SK-N-MC (cell line): ENCODE measurements around the gene SERPINA4.

Source experiments
- DNase-seq: peaks from one replicate; pipeline ENCODE4 v3.0.0-alpha.2; 2011; ENCODE audit warnings: low read depth, low spot score
- H3K27ac ChIP-seq: fragments of 200-600 bp; sonication (generic); 2 replicates; pipeline ENCODE4 v1.5.1; 2016; ENCODE audit warnings: mixed run types
- H3K36me3 ChIP-seq: fragments of 200-600 bp; sonication (generic); 2 replicates; pipeline ENCODE4 v1.6.1; 2017; ENCODE audit warnings: antibody characterized with exemption, low read length, mixed read lengths; ENCODE audit not compliant: insufficient read depth
- H3K4me3 ChIP-seq: fragments of 200-600 bp; sonication (generic); 2 replicates; pipeline ENCODE4 v1.5.1; 2016
- H3K9ac ChIP-seq: fragments of 200-600 bp; sonication (generic); 2 replicates; pipeline ENCODE4 v1.8.0; 2017; ENCODE audit warnings: mixed run types, mixed read lengths; ENCODE audit not compliant: insufficient read length
- H3K9me3 ChIP-seq: fragments of 200-600 bp; sonication (generic); 2 replicates; pipeline ENCODE4 v1.6.1; 2017; ENCODE audit warnings: low read depth, mild to moderate bottlenecking, antibody characterized with exemption, low read length, moderate library complexity, mixed read lengths
- EZH2 ChIP-seq: fragments of 200-600 bp; sonication (generic); IDR thresholded peaks from one replicate; pipeline ENCODE4 v1.6.1; 2017; ENCODE audit warnings: antibody characterized with exemption
- FOXP2 ChIP-seq: optimal IDR thresholded peaks from 2 replicates; pipeline ENCODE3; 2011; ENCODE audit warnings: mild to moderate bottlenecking, moderate library complexity; ENCODE audit not compliant: insufficient read depth; ENCODE audit errors: extremely low read length, control extremely low read depth
- POLR2AphosphoS5 ChIP-seq: IDR thresholded peaks from 2 replicates; pipeline ENCODE4 v1.6.1; 2012; ENCODE audit warnings: mild to moderate bottlenecking, low read depth, low read length, borderline replicate concordance

SERPINA4 gene

DNA sequence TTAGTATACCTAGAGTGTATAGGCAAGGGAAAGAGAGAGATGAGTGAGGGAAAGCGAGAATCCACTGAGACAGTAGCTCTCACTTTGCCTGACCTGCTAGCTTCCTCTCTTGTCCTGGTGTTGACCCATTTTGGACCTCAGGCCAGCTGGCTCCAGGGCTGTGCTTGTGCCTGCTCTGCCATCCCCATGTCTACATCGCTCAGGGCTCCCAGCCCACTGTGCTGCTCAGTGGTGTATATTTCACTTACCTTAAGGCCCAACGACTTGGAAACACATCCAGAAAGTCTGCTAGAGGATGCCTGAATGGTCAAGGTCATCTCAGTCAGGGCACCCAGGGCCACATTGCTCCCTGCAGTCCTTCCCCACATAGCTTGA is 964 bp upstream of the SERPINA4 start:
- no peaks in the 10 kb centered on the region for H3K9me3 ChIP-seq
- TF ChIP-seq FOXP2 (no peak), POLR2AphosphoS5 (no peak)
- H3K27ac ChIP-seq: no peak overlapping the region
- DNase-seq: no peak
- no peak overlapping the region for H3K4me3 ChIP-seq
- no peaks in the 10 kb centered on the region for H3K36me3 ChIP-seq
- no peak overlapping the region for H3K9ac ChIP-seq

DNA sequence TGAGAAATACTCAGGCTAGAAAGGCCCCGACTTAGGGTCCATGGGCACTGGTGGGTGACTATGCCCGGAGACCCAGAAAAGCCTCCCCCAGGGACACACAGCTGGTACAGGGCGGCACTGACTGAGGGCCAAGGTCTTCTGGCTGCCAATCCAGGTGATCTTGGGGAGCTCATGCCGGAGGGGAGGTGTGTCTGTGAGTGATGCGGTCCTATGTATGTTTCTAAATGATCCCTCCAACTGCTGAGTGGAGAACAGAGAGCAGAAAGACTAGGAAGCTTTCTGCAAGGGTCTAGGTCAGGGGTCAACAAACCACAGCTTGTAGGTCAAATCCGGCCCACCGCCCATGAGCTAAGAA is 391 bp downstream of the SERPINA4 start:
- Histone ChIP-seq H3K27ac (no peak overlapping the region), H3K9ac (no peak overlapping the region)
- TF ChIP-seq POLR2AphosphoS5 (no peak), EZH2 (no peak), FOXP2 (no peak)

DNA sequence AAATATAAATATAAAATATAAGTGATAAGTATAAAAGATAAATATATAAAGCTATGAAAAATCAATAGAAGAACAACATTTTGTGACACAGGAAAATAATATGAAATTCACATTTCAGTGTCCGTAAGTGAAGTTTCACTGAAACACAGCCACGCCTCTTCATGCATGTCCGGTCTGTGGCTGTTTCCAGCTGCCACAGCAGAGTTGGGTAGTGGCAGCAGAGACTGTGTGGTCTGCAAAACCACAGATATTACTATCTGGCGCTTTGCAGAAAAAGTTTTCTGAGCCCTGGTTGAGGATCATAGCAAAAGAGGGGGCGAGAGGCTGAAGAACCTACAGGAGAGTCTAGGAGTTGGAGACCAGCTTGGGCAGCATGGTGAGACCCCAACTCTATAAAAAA is 780 bp downstream of the SERPINA4 start:
- no peak overlapping the region for H3K4me3 ChIP-seq
- TF ChIP-seq EZH2 (no peak), POLR2AphosphoS5 (no peak), FOXP2 (no peak)
- no peaks in the 10 kb centered on the region for H3K36me3 ChIP-seq
- H3K9ac ChIP-seq: no peak overlapping the region
- no peaks in the 10 kb centered on the region for H3K9me3 ChIP-seq
- no peak overlapping the region for H3K27ac ChIP-seq
- DNase-seq: no peak

More for the DNA sequence above, 391 bp downstream of the SERPINA4 start:
- H3K9me3 ChIP-seq: no peaks in the 10 kb centered on the region
- no peak overlapping the region for H3K4me3 ChIP-seq
- DNase-seq: no peak
- H3K36me3 ChIP-seq: no peaks in the 10 kb centered on the region

DNA sequence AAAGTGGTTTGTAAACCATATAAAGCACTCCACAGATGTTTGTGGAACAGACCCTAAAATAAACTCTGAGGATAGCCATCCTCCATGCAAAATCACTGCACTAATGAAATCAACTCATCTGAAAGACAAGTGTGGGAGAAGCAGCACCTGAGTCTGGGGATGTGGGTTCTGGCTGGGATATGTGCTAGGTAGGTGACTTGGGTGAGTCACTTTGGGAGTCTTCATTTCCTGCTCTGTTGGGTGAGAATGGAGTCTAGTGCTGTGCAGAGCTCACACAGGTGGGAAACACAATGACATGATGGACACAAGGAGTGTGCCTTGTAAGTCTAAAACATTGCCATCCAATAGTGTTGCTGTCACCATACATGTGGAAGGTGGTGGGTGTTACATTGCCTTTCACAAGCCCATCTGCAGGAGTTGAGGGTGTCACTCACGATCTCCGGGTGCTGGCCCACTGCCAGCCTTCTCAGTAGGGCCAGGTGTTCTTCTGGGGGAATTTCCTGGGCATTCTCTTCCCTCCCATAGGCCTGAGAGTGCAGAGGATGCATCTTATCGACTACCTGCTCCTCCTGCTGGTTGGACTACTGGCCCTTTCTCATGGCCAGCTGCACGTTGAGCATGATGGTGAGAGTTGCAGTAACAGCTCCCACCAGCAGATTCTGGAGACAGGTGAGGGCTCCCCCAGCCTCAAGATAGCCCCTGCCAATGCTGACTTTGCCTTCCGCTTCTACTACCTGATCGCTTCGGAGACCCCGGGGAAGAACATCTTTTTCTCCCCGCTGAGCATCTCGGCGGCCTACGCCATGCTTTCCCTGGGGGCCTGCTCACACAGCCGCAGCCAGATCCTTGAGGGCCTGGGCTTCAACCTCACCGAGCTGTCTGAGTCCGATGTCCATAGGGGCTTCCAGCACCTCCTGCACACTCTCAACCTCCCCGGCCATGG is 2.0 kb downstream of the SERPINA4 start:
- Histone ChIP-seq H3K36me3 (no peaks in the 10 kb centered on the region), H3K9me3 (no peaks in the 10 kb centered on the region), H3K4me3 (no peak overlapping the region), H3K9ac (no peak overlapping the region), H3K27ac (no peak overlapping the region)
- TF ChIP-seq FOXP2 (no peak), POLR2AphosphoS5 (no peak), EZH2 (no peak)
- DNase-seq: no peak

DNA sequence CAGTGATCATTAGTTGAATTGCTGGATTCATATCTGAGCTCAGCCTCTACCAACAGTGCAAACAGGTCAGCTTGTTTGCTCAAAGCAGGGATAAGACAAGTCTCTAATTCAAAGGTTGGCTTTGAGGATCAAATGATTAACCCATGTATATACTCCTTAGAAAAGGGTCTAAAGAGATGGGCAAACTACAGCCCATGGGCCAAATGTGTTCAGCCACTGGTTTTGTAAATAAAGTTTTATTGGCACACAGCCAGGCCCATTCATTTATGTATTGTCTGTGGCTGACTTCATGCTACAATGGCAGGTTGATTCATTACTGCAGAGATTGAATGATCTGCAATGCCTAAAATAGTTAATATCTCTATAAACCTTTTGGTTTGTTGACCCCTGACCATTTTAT is 3.1 kb downstream of the SERPINA4 start:
- no peaks in the 10 kb centered on the region for H3K36me3 ChIP-seq
- no peak overlapping the region for H3K4me3 ChIP-seq
- TF ChIP-seq EZH2 (no peak), POLR2AphosphoS5 (no peak), FOXP2 (no peak)

DNA sequence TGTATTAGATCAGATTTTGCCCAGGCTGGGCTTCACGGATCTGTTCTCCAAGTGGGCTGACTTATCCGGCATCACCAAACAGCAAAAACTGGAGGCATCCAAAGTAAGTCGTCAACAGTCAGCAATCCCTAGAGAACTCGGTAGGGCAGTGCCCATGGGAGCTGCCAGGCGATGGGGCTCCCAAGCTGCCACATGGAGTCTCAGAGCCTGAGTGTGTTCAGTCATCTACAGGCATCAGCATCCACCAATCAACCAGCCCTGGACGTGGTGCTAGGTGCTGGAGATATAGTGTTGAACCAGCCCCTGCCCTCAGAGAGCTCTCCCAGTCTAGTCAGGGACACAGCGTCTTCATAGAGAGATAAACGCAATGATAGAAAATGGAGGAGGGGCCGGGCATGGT is 6.9 kb downstream of the SERPINA4 start:
- TF ChIP-seq FOXP2 (no peak), POLR2AphosphoS5 (no peak), EZH2 (no peak)
- DNase-seq: no peak
- no peak overlapping the region for H3K4me3 ChIP-seq
- H3K36me3 ChIP-seq: no peaks in the 10 kb centered on the region
- H3K9me3 ChIP-seq: no peaks in the 10 kb centered on the region
- H3K9ac ChIP-seq: no peak overlapping the region
- no peak overlapping the region for H3K27ac ChIP-seq

More for the DNA sequence above, 3.1 kb downstream of the SERPINA4 start:
- H3K9me3 ChIP-seq: no peaks in the 10 kb centered on the region
- no peak overlapping the region for H3K9ac ChIP-seq
- H3K27ac ChIP-seq: no peak overlapping the region
- no peak for DNase-seq

DNA sequence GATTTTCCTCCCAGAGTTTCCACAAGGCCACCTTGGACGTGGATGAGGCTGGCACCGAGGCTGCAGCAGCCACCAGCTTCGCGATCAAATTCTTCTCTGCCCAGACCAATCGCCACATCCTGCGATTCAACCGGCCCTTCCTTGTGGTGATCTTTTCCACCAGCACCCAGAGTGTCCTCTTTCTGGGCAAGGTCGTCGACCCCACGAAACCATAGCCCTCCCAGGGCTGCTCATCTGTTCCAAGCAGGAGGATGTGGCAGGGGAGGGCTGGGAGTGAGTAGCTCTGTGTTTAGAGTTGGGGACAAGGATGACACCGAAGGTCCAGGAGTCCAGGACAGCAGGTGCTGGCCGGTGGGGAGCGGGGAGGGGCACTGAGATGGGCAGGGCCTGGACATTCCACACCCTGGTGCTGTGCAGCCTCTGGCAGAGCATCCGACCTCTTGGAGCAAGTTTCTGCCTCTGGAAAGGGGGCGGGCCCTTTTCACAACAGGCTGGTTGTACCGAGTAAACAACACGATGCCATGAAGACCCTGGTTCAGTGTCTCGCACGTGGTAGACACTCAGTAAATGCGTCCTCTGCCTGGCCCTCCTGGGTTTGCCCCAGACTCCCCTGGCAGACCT is 8.2 kb downstream of the SERPINA4 start:
- Histone ChIP-seq H3K36me3 (no peaks in the 10 kb centered on the region), H3K9ac (no peak overlapping the region), H3K4me3 (no peak overlapping the region), H3K9me3 (no peaks in the 10 kb centered on the region), H3K27ac (no peak overlapping the region)
- DNase-seq: no peak
- no peak for TF ChIP-seq POLR2AphosphoS5
- no peak for TF ChIP-seq EZH2
- no peak for TF ChIP-seq FOXP2

DNA sequence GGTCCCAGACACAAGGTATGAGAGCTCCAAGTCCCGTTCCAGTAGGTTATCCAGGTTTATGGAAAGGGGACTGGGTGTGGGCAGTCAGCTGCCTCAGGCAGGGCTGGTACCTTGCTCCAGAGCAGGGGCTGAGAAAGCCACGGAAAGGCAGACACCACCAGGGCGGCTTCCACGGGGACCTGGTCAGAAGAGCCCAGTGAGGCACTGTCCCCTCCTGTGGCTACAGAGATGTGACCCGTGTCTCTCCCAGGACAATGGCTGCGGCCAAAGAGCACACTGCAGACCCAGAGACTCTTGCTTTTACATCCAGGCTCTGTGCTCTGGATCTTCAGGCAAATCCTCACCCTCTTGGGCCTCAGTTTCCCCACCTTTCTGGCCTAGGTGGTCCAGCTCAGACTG is 8.8 kb downstream of the SERPINA4 start:
- Histone ChIP-seq H3K36me3 (no peaks in the 10 kb centered on the region), H3K27ac (no peak overlapping the region), H3K9me3 (no peaks in the 10 kb centered on the region), H3K9ac (no peak overlapping the region), H3K4me3 (no peak overlapping the region)
- DNase-seq: no peak
- TF ChIP-seq EZH2 (no peak), FOXP2 (no peak), POLR2AphosphoS5 (no peak)

DNA sequence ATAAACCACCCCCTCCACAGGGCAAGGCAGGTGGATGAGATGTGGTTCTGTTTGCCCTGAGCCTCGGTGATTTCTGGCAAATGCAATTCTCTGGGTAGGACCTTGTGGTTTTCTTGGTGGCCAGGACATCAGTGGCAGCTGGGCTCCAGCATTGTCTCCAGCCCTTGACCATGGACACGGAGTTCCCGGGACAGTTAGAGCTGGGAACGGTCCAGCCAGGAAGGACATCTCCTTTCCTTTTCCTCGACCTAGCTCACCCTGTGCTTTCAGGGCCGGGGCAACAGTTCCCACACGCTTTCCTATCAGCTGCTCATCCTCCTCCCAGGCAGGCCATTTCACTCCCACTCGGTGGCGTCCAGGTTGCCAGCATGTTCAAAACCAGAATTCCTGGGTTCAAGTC is 9.2 kb downstream of the SERPINA4 start:
- H3K36me3 ChIP-seq: no peaks in the 10 kb centered on the region
- no peak for DNase-seq
- H3K9me3 ChIP-seq: no peaks in the 10 kb centered on the region
- no peak overlapping the region for H3K4me3 ChIP-seq
- no peak overlapping the region for H3K9ac ChIP-seq
- TF ChIP-seq POLR2AphosphoS5 (no peak), FOXP2 (no peak)
- H3K27ac ChIP-seq: no peak overlapping the region

DNA sequence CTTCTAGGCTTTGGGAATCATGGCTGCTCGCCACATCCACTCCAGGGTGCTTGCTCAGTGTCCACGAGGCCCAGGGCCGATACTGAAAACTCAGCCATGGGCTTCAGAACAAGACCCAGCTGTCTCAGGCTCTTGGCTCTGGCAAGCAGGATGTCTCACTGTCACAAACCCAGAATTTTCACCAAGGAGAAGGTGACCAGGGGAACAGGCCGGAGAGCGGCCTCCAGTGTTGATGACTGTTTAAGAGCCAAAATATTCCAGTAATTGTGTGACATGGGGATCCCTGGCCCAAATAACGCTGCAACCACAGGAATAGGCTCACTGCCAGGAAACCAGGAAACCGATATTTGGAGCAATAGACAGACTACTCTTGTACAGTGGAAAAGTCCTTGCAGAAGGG is 10.2 kb downstream of the SERPINA4 start:
- Histone ChIP-seq H3K4me3 (no peak overlapping the region), H3K36me3 (no peaks in the 10 kb centered on the region), H3K9ac (no peak overlapping the region), H3K27ac (no peak overlapping the region), H3K9me3 (no peaks in the 10 kb centered on the region)
- DNase-seq: no peak
- TF ChIP-seq FOXP2 (no peak), EZH2 (no peak), POLR2AphosphoS5 (no peak)
